Measurements from ENCODE around the gene MRPL36. TPM values are rescaled to one million over a fixed set of nuclear protein-coding genes. Genes with fewer than 3 reads are reported as not detected.
"Not testable (repeated sequence)": the region's sequence is repeated elsewhere in the genome, so short reads cannot be mapped to it uniquely, and the experiment has no call there.

The MRPL36 gene
- total RNA-seq, 6 donors from 2014 or later = 10.5 to 30.4 (median 21.5) TPM

DNA sequence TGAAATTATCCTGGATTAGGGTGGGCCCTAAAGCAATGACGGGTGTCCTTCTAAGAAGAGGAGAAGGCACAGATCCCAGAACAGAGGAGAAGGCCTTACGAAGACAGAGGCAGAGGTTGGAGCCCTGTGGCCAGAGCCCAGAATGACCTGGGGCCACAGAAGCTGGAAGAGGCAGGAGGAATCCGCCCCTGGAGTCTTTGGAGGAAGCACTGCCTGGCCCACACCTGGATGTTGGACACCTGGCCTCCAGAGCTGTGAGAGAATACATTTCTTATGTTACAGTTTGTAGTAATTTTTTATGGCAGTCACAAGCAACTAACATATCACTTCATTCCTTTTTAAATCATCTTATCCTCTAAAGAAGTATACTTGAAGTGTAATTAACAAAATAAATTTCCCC, 8.5 kb downstream of the MRPL36 start:
- Histone ChIP-seq H3K27me3 (no peaks in the 10 kb centered on the region), H3K27ac (no peak overlapping the region), H3K4me1 (no peaks in the 10 kb centered on the region), H3K9me3 (no peaks in the 10 kb centered on the region), H3K36me3 (peaks cover 0 to under 1% (median 0%) of the 10 kb centered on the region in 4 donors), H3K4me3 (no peak overlapping the region)
- WGBS, 2 donors = 88 to 91% methylated on average over 3 of the region's 3 CpGs
- DNase-seq (no peak), ATAC-seq (ENCODE audit: low FRiP score in 2 of 2) (no peak)
- no peak for TF ChIP-seq EP300 (IDR thresholded peaks at IDR 0.05)
- TF ChIP-seq POLR2A (IDR thresholded peaks at IDR 0.05) = no peak
- no peak for TF ChIP-seq POLR2AphosphoS5 (IDR thresholded peaks at IDR 0.05)
- TF ChIP-seq, protein P1, sequence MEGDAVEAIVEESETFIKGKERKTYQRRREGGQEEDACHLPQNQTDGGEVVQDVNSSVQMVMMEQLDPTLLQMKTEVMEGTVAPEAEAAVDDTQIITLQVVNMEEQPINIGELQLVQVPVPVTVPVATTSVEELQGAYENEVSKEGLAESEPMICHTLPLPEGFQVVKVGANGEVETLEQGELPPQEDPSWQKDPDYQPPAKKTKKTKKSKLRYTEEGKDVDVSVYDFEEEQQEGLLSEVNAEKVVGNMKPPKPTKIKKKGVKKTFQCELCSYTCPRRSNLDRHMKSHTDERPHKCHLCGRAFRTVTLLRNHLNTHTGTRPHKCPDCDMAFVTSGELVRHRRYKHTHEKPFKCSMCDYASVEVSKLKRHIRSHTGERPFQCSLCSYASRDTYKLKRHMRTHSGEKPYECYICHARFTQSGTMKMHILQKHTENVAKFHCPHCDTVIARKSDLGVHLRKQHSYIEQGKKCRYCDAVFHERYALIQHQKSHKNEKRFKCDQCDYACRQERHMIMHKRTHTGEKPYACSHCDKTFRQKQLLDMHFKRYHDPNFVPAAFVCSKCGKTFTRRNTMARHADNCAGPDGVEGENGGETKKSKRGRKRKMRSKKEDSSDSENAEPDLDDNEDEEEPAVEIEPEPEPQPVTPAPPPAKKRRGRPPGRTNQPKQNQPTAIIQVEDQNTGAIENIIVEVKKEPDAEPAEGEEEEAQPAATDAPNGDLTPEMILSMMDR (IDR thresholded peaks at IDR 0.05) = no peak

DNA sequence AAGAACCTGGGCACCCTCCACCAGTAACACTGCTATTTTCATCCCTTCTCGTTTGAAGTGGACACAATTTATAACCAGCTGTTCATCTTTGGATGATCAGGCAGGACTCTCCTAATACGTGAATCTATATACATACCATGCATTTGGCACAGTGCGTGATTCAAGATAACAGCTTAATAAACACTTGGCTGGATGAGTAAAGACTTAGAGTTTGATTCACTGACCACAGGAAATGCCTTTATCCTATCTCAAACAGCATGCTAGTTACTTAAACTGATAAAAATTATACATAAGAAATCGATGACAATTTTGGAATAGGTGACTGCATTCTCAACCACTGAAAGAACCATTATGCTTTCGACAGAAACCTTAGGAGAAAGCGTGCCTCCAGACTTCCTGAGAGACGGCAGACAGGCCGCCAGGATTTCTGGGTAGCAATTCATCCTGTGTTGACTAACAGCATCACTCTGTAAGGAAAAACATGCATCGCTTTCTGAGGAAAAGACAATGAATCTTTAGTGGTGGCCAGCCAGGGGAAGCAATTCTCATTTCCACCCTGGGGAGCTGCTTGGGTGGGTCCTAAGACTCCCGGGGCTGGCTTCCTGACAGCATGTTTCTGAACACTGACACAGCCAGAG, 9.7 kb downstream of the MRPL36 start:
- H3K36me3 ChIP-seq = no peaks in the 10 kb centered on the region
- no peaks in the 10 kb centered on the region for H3K9me3 ChIP-seq
- ATAC-seq (ENCODE audit: low FRiP score in 2 of 2) (no peak), DNase-seq (no peak)
- TF ChIP-seq POLR2AphosphoS5 (IDR thresholded peaks at IDR 0.05) = no peak
- TF ChIP-seq, protein P1 (IDR thresholded peaks at IDR 0.05) = no peak
- no peak for TF ChIP-seq EP300 (IDR thresholded peaks at IDR 0.05)
- no peak for TF ChIP-seq POLR2A (IDR thresholded peaks at IDR 0.05)
- peak overlapping the region in 1 of 4 donors; percentile 27 for H3K27ac ChIP-seq
- H3K27me3 ChIP-seq = no peaks in the 10 kb centered on the region
- no peak overlapping the region for H3K4me3 ChIP-seq
- 35 to 43% methylated on average over 10 of the region's 10 CpGs for WGBS, 2 donors
- no peaks in the 10 kb centered on the region for H3K4me1 ChIP-seq

DNA sequence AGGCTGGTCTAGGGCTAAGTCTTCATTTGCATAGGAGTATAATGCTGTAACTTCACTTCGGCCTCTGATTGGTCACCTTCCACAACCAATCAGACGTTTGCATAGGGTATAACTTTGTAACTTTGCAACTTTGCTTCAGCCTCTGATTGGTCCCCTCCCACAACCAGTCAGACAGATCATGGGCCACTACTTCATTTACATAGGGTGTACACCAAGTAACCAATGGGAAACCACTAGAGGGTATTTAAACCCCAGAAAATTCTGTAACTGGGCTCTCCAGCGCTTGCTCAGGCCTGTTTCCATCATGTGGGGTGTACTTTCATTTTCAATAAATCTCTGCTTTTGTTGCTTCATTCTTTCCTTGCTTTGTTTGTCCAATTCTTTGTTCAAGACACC, 10.2 kb downstream of the MRPL36 start:
- H3K27ac ChIP-seq; H3K4me1 ChIP-seq; H3K27me3 ChIP-seq; DNase-seq; ATAC-seq (ENCODE audit: low FRiP score in 2 of 2); H3K36me3 ChIP-seq; H3K4me3 ChIP-seq; H3K9me3 ChIP-seq: not testable (repeated sequence)
- 85 to 87% methylated on average over 3 of the region's 3 CpGs for WGBS, 2 donors

DNA sequence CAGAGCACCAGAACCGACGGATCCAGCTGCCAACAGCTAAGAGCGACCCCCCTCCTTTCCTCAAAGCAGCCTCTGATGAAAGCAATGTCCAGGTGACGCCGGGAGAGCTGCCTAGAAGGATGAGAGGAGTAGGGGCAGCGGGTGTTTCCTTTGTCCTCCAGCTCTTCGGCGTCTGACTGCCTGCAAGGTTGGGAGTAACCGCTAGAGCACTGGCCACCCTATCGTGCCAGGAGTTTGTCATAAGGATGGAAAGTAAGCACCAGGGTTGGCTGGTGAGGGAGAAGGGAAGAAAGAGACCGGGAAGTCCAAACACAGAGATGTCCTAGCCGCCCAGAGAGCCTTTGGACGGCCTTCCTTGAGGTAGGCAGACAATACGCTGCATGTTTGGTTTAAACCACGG, 10.8 kb downstream of the MRPL36 start:
- no peaks in the 10 kb centered on the region for H3K9me3 ChIP-seq
- no peak for ATAC-seq (ENCODE audit: low FRiP score in 2 of 2)
- H3K27me3 ChIP-seq = no peaks in the 10 kb centered on the region
- DNase-seq = no peak
- no peak for TF ChIP-seq EP300 (IDR thresholded peaks at IDR 0.05)
- TF ChIP-seq POLR2A (IDR thresholded peaks at IDR 0.05) = no peak
- TF ChIP-seq POLR2AphosphoS5 (IDR thresholded peaks at IDR 0.05) = no peak
- TF ChIP-seq, protein P1 (IDR thresholded peaks at IDR 0.05) = no peak
- H3K27ac ChIP-seq = no peak overlapping the region
- 82 to 84% methylated on average over 15 of the region's 15 CpGs for WGBS, 2 donors
- H3K4me1 ChIP-seq = no peaks in the 10 kb centered on the region
- H3K4me3 ChIP-seq = no peak overlapping the region
- H3K36me3 ChIP-seq = no peaks in the 10 kb centered on the region

DNA sequence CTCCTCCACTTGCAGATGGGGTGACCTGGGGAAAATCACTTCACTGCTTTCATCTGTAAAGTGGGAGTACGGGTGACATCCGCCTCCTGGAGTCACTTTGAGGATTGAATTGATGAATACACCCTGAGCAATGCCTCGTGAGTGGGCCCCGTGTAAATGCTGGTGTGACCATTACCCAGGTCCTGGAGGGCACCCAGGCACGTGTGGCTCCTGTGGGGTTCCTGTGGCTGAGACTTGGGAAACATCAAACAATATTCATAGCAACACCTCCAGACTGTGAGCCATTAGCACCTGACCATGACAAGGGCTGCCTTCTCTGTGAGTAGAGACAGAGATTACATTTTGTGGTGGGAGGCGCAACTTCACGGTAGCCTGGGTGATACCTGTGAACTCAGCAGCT, 11.4 kb downstream of the MRPL36 start:
- Histone ChIP-seq H3K4me1 (no peaks in the 10 kb centered on the region), H3K4me3 (no peak overlapping the region), H3K9me3 (no peaks in the 10 kb centered on the region), H3K36me3 (no peaks in the 10 kb centered on the region), H3K27me3 (no peaks in the 10 kb centered on the region), H3K27ac (no peak overlapping the region)
- DNase-seq (no peak), ATAC-seq (ENCODE audit: low FRiP score in 2 of 2) (no peak)
- TF ChIP-seq POLR2A (IDR thresholded peaks at IDR 0.05) = no peak
- TF ChIP-seq POLR2AphosphoS5 (IDR thresholded peaks at IDR 0.05) = no peak
- TF ChIP-seq, protein P1 (IDR thresholded peaks at IDR 0.05) = no peak
- no peak for TF ChIP-seq EP300 (IDR thresholded peaks at IDR 0.05)
- 86 to 90% methylated on average over 6 to 7 of the region's 7 CpGs for WGBS, 2 donors
